ENCODE measurements around the gene F8.

F8 gene

GRCh38 chrX:154806837-154807501 is 215.6 kb downstream of the F8 start:
- TF ChIP-seq CTCF (IDR thresholded peaks at IDR 0.05; ENCODE audit: insufficient read depth, missing control alignments), result no peak
- no peak for FAIRE-seq
- no peak for DNase-seq (ENCODE audit: insufficient read length, low spot score)

- TF ChIP-seq CTCF (IDR thresholded peaks at IDR 0.05; ENCODE audit: insufficient read depth, missing control alignments), result no peak
- DNase-seq (ENCODE audit: insufficient read length, low spot score) (no peak), FAIRE-seq (no peak)
Observed at GRCh38 chrX:154805696-154806091, 216.8 kb downstream of the F8 start.

GRCh38 chrX:154804957-154805695 is 217.4 kb downstream of the F8 start, which contains the start of gene MPP1:
MPP1 (minus strand) TSS chrX:154805485; CDS start chrX:154805373, 112 bp downstream.
- DNase-seq (ENCODE audit: insufficient read length, low spot score) (peak; percentile 60), FAIRE-seq (no peak)
- TF ChIP-seq CTCF (IDR thresholded peaks at IDR 0.05; ENCODE audit: insufficient read depth, missing control alignments), result no peak

GRCh38 chrX:154804261-154804956 is 218.1 kb downstream of the F8 start:
- TF ChIP-seq CTCF (IDR thresholded peaks at IDR 0.05; ENCODE audit: insufficient read depth, missing control alignments), result no peak
- DNase-seq (ENCODE audit: insufficient read length, low spot score) (no peak), FAIRE-seq (no peak)

GRCh38 chrX:154802947-154803346 is 219.6 kb downstream of the F8 start:
- DNase-seq (ENCODE audit: insufficient read length, low spot score) (no peak), FAIRE-seq (no peak)
- no peak for TF ChIP-seq CTCF (IDR thresholded peaks at IDR 0.05; ENCODE audit: insufficient read depth, missing control alignments)

GRCh38 chrX:154800478-154801210 is 221.9 kb downstream of the F8 start:
- DNase-seq (ENCODE audit: insufficient read length, low spot score) (no peak), FAIRE-seq (no peak)
- TF ChIP-seq CTCF (IDR thresholded peaks at IDR 0.05; ENCODE audit: insufficient read depth, missing control alignments), result no peak
